BLaER1 treated with 17β-estradiol and CSF1 and Interleukin-3, amounts not matched to agents 10 nM and 100 nM (cell line): Measurements from ENCODE around the gene TPRG1L.

ENCODE experiments used
- H3K27ac ChIP-seq, 11 experiments: shearing (Covaris generic); formaldehyde crosslinking; 2 replicates each; pipeline ENCODE4 v1.8.1; 2022
- H3K27me3 ChIP-seq, 11 experiments: shearing (Covaris generic); formaldehyde crosslinking; 2 replicates each; pipeline ENCODE4 v1.8.1; 2022
- H3K36me3 ChIP-seq, 11 experiments: shearing (Covaris generic); formaldehyde crosslinking; 2 replicates each; pipeline ENCODE4 v1.8.1; 2022
- H3K4me1 ChIP-seq, 10 experiments: shearing (Covaris generic); formaldehyde crosslinking; 2 replicates each; pipeline ENCODE4 v1.8.1; 2022
- H3K4me2 ChIP-seq, 11 experiments: shearing (Covaris generic); formaldehyde crosslinking; 2 replicates each; pipeline ENCODE4 v1.8.1; 2022
- H3K4me3 ChIP-seq, 10 experiments: shearing (Covaris generic); formaldehyde crosslinking; 2 replicates each; pipeline ENCODE4 v1.8.1; 2022
- H3K9ac ChIP-seq, 11 experiments: shearing (Covaris generic); formaldehyde crosslinking; 2 replicates each; pipeline ENCODE4 v1.8.1; 2022
- H3K9me3 ChIP-seq, 11 experiments: shearing (Covaris generic); formaldehyde crosslinking; replicated peaks in 1 of 11; 2 replicates each; pipeline ENCODE4 v1.8.1; 2022
- H4K20me1 ChIP-seq, 11 experiments: shearing (Covaris generic); formaldehyde crosslinking; 2 replicates each; pipeline ENCODE4 v1.8.1; 2022
- Cebpa-rat ChIP-seq, 11 experiments: shearing (Covaris generic); IDR thresholded peaks; 2 replicates each; pipeline ENCODE4 v1.8.1; 2022

The TPRG1L gene

GRCh38 chr1:3671371-3672180 is 46.8 kb downstream of the TPRG1L start:
- Histone ChIP-seq H3K36me3 (no peaks in the 10 kb centered on the region), H4K20me1 (no peaks in the 10 kb centered on the region), H3K27ac (peak overlapping the region in 9 of 11 experiments; percentile 43 to 100 (median 86); a peak in 16 of 22 replicates), H3K4me3 (no peak overlapping the region), H3K4me1 (peaks cover 90 to 100% (median 100%) of the 10 kb centered on the region in 10 experiments), H3K27me3 (no peaks in the 10 kb centered on the region), H3K4me2 (peak overlapping the region; percentile 59 to 96 (median 88)), H3K9ac (peak overlapping the region in 9 of 11 experiments; percentile 4 to 51 (median 48); a peak in 16 of 22 replicates), H3K9me3 (no peaks in the 10 kb centered on the region)
- no peak for TF ChIP-seq Cebpa-rat (IDR thresholded peaks at IDR 0.05)

GRCh38 chr1:3672231-3672970 is 47.6 kb downstream of the TPRG1L start:
- H3K4me3 ChIP-seq, result no peak overlapping the region; a peak in 1 of 20 replicates
- H3K4me2 ChIP-seq, result peak overlapping the region; percentile 59 to 96 (median 88)
- peak overlapping the region in 9 of 11 experiments; percentile 43 to 100 (median 86); a peak in 16 of 22 replicates for H3K27ac ChIP-seq
- TF ChIP-seq Cebpa-rat (IDR thresholded peaks at IDR 0.05), result no peak
- H3K9ac ChIP-seq, result peak overlapping the region in 8 of 11 experiments; percentile 24 to 52 (median 48); a peak in 15 of 22 replicates
- no peaks in the 10 kb centered on the region for H4K20me1 ChIP-seq
- no peaks in the 10 kb centered on the region for H3K27me3 ChIP-seq
- H3K9me3 ChIP-seq, result no peaks in the 10 kb centered on the region
- no peaks in the 10 kb centered on the region for H3K36me3 ChIP-seq
- peaks cover 90 to 100% (median 100%) of the 10 kb centered on the region in 10 experiments for H3K4me1 ChIP-seq

- TF ChIP-seq Cebpa-rat (IDR thresholded peaks at IDR 0.05), result no peak
- Histone ChIP-seq H4K20me1 (no peaks in the 10 kb centered on the region), H3K9me3 (no peaks in the 10 kb centered on the region), H3K4me2 (peak overlapping the region; percentile 59 to 96 (median 88)), H3K4me1 (peaks cover 90 to 100% (median 99%) of the 10 kb centered on the region in 10 experiments), H3K9ac (peak overlapping the region in 5 of 11 experiments; percentile 19 to 52 (median 49); a peak in 10 of 22 replicates), H3K36me3 (no peaks in the 10 kb centered on the region), H3K27me3 (no peaks in the 10 kb centered on the region), H3K4me3 (no peak overlapping the region; a peak in 1 of 20 replicates), H3K27ac (peak overlapping the region in 9 of 11 experiments; percentile 43 to 100 (median 86); a peak in 14 of 22 replicates)
Measured at GRCh38 chr1:3672971-3673361, 48.2 kb downstream of the TPRG1L start.

GRCh38 chr1:3673381-3674099 is 48.7 kb downstream of the TPRG1L start:
- Histone ChIP-seq H3K27ac (peak overlapping the region in 9 of 11 experiments; percentile 60 to 100 (median 86); a peak in 18 of 22 replicates), H4K20me1 (no peaks in the 10 kb centered on the region), H3K36me3 (no peaks in the 10 kb centered on the region), H3K9me3 (no peaks in the 10 kb centered on the region), H3K4me1 (peaks cover 90 to 100% (median 99%) of the 10 kb centered on the region in 10 experiments), H3K4me2 (peak overlapping the region; percentile 59 to 96 (median 88)), H3K9ac (peak overlapping the region in 9 of 11 experiments; percentile 12 to 66 (median 56); a peak in 15 of 22 replicates), H3K27me3 (no peaks in the 10 kb centered on the region), H3K4me3 (no peak overlapping the region)
- TF ChIP-seq Cebpa-rat (IDR thresholded peaks at IDR 0.05), result no peak

GRCh38 chr1:3674100-3675094 is 49.6 kb downstream of the TPRG1L start:
- Histone ChIP-seq H3K4me2 (peak overlapping the region; percentile 32 to 96 (median 88)), H3K36me3 (no peaks in the 10 kb centered on the region), H3K27ac (peak overlapping the region in 10 of 11 experiments; percentile 25 to 100 (median 82); a peak in 18 of 22 replicates), H4K20me1 (no peaks in the 10 kb centered on the region), H3K9ac (peak overlapping the region in 10 of 11 experiments; percentile 12 to 66 (median 54); a peak in 16 of 22 replicates), H3K4me3 (no peak overlapping the region), H3K4me1 (peaks cover 90 to 100% (median 99%) of the 10 kb centered on the region in 10 experiments), H3K27me3 (no peaks in the 10 kb centered on the region), H3K9me3 (no peaks in the 10 kb centered on the region)
- TF ChIP-seq Cebpa-rat (IDR thresholded peaks at IDR 0.05), result no peak

GRCh38 chr1:3675436-3675835 is 50.6 kb downstream of the TPRG1L start:
- H3K9me3 ChIP-seq, result no peaks in the 10 kb centered on the region
- H3K36me3 ChIP-seq, result no peaks in the 10 kb centered on the region
- H4K20me1 ChIP-seq, result no peaks in the 10 kb centered on the region
- H3K4me3 ChIP-seq, result peak overlapping the region in 3 of 10 experiments; percentile 4 to 23 (median 21); a peak in 2 of 20 replicates
- peak overlapping the region; percentile 84 to 97 (median 93) for H3K4me2 ChIP-seq
- peak overlapping the region in 10 of 11 experiments; percentile 94 to 100 (median 99); a peak in 19 of 22 replicates for H3K27ac ChIP-seq
- no peak for TF ChIP-seq Cebpa-rat (IDR thresholded peaks at IDR 0.05)
- no peaks in the 10 kb centered on the region; a peak in 1 of 22 replicates for H3K27me3 ChIP-seq
- peaks cover 97 to 100% (median 99%) of the 10 kb centered on the region in 10 experiments for H3K4me1 ChIP-seq
- peak overlapping the region in 10 of 11 experiments; percentile 79 to 98 (median 90); a peak in 18 of 22 replicates for H3K9ac ChIP-seq

- H3K36me3 ChIP-seq, result no peaks in the 10 kb centered on the region
- TF ChIP-seq Cebpa-rat (IDR thresholded peaks at IDR 0.05), result no peak
- H3K9ac ChIP-seq, result peak overlapping the region; percentile 78 to 98 (median 90)
- no peaks in the 10 kb centered on the region for H4K20me1 ChIP-seq
- H3K4me2 ChIP-seq, result peak overlapping the region; percentile 84 to 97 (median 93)
- H3K4me1 ChIP-seq, result peaks cover 95 to 100% (median 99%) of the 10 kb centered on the region in 10 experiments
- peak overlapping the region; percentile 85 to 100 (median 99) for H3K27ac ChIP-seq
- no peaks in the 10 kb centered on the region; a peak in 1 of 22 replicates for H3K27me3 ChIP-seq
- H3K9me3 ChIP-seq, result no peaks in the 10 kb centered on the region
- H3K4me3 ChIP-seq, result peak overlapping the region in 8 of 10 experiments; percentile 9 to 65 (median 50); a peak in 13 of 20 replicates
Measured at GRCh38 chr1:3676581-3677470, 52.0 kb downstream of the TPRG1L start.
